GM06990 (cell line): ENCODE measurements around the gene CR1L.
"Not testable (repeated sequence)": the region's sequence is repeated elsewhere in the genome, so short reads cannot be mapped to it uniquely, and the experiment has no call there.

ENCODE experiments used
- DNase-seq: peaks from one replicate; pipeline ENCODE4 v3.0.0-alpha.2; 2011; ENCODE audit not compliant: insufficient read length; ENCODE audit errors: extremely low read depth
- H3K27me3 ChIP-seq: replicated peaks from 2 replicates; pipeline ENCODE4 v1.6.0; 2011; ENCODE audit warnings: low read length; ENCODE audit not compliant: control insufficient read depth, insufficient read depth
- H3K36me3 ChIP-seq: 2 replicates; pipeline ENCODE4 v1.5.1; 2011; ENCODE audit warnings: low read length; ENCODE audit not compliant: control insufficient read depth, insufficient read depth
- H3K4me3 ChIP-seq: replicated peaks from 2 replicates; pipeline ENCODE4 v1.5.1; 2011; ENCODE audit warnings: low read depth, mild to moderate bottlenecking, control low read depth, low read length
- CTCF ChIP-seq: IDR thresholded peaks from 2 replicates; pipeline ENCODE4 v1.5.1; 2011; ENCODE audit warnings: low read length, control low read depth, mild to moderate bottlenecking, inconsistent platforms; ENCODE audit not compliant: insufficient read depth, poor library complexity, severe bottlenecking

The CR1L gene

DNA sequence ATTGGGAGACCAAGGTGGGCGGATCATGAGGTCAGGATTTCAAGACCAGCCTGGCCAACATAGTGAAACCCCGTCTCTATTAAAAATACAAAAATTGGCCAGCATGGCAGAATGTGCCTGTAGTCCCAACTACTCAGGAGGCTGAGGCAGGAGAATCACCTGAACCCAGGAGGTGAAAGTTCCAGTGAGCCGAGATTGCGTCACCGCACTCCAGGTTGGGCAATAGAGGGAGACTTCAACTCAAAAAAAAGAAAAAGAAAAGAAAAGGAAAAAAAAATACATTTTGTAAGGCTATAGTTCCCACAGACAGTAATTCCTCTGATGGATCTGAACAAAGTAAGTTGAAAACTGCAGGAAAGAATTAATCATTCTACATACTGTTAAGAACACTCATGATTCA is 58.8 kb downstream of the CR1L start:
- DNase-seq: no peak
- Histone ChIP-seq H3K27me3 (no peaks in the 10 kb centered on the region), H3K36me3 (no peaks in the 10 kb centered on the region), H3K4me3 (no peak overlapping the region)
- no peak for TF ChIP-seq CTCF

- H3K36me3 ChIP-seq, H3K27me3 ChIP-seq, DNase-seq, H3K4me3 ChIP-seq: not testable (repeated sequence)
Measured at GRCh38 chr1:207708004-207708403, 63.1 kb downstream of the CR1L start.

GRCh38 chr1:207711285-207711684 is 66.4 kb downstream of the CR1L start:
- no peaks in the 10 kb centered on the region for H3K27me3 ChIP-seq
- no peak for DNase-seq
- no peak overlapping the region for H3K4me3 ChIP-seq
- TF ChIP-seq CTCF: no peak
- H3K36me3 ChIP-seq: no peaks in the 10 kb centered on the region

DNA sequence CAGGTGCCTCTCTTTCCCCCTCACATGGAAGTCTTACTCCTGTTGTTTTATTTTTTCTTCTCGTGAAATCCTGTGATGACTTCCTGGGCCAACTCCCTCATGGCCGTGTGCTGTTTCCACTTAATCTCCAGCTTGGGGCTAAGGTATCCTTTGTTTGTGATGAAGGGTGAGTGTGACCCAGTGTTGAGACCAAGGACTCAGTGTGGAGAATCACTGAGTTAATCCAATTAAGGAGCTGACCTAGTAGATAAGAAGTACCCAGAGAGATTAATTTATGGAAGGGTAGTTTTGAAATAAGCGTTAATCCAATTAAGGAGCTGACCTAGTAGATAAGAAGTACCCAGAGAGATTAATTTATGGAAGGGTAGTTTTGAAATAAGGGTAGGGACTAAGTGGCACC is 67.8 kb downstream of the CR1L start:
- H3K36me3 ChIP-seq, H3K27me3 ChIP-seq, DNase-seq, H3K4me3 ChIP-seq: not testable (repeated sequence)

- H3K4me3 ChIP-seq: no peak overlapping the region
- H3K36me3 ChIP-seq: no peaks in the 10 kb centered on the region
- H3K27me3 ChIP-seq: no peaks in the 10 kb centered on the region
- peak; percentile 2 for DNase-seq
- TF ChIP-seq CTCF: no peak
Measured at GRCh38 chr1:207713529-207713928, 68.6 kb downstream of the CR1L start.

DNA sequence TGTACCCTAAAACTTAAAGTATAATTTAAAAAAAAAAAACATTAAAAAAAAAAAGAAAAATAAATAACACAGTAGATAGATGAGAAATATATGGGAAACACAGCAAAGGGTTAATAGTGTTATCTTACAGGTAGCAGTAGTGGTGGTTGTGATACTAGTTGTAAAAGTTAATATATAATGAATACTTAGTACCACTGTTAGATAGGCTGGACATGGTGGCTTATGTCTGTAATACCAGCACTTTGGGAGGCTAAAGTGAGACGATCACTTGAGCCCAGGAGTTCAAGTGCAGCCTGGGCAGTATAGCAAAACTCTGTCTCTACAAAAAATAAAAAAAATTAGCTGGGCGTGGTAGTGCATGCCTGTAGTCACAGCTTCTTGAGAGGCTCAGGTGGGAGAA is 74.3 kb downstream of the CR1L start:
- DNase-seq: no peak
- no peaks in the 10 kb centered on the region for H3K36me3 ChIP-seq
- no peak for TF ChIP-seq CTCF
- H3K27me3 ChIP-seq: no peaks in the 10 kb centered on the region
- H3K4me3 ChIP-seq: no peak overlapping the region

GRCh38 chr1:207728200-207728858 is 83.4 kb downstream of the CR1L start:
- not testable (repeated sequence) for H3K4me3 ChIP-seq, H3K27me3 ChIP-seq, DNase-seq

GRCh38 chr1:207737503-207738157 is 92.7 kb downstream of the CR1L start:
- not testable (repeated sequence) for H3K36me3 ChIP-seq, H3K27me3 ChIP-seq, H3K4me3 ChIP-seq, DNase-seq

More at GRCh38 chr1:207728200-207728858, 83.4 kb downstream of the CR1L start:
- H3K36me3 ChIP-seq: not testable (repeated sequence)

- H3K36me3 ChIP-seq, DNase-seq, H3K4me3 ChIP-seq, H3K27me3 ChIP-seq: not testable (repeated sequence)
Measured at GRCh38 chr1:207738158-207738659, 93.3 kb downstream of the CR1L start.
